Psoas muscle (tissue), 8 donors: ENCODE measurements around the gene PHACTR4. TPM values are rescaled to one million over a fixed set of nuclear protein-coding genes. Genes with fewer than 3 reads are reported as not detected.
A peak's percentile ranks its signal among the peaks of the same experiment; 100 is the strongest.
"Not testable (repeated sequence)": the region's sequence is repeated elsewhere in the genome, so short reads cannot be mapped to it uniquely, and the experiment has no call there.

Experiments
- ATAC-seq, 4 donors: fragments of 200-7000 bp; cut with Tn5 transposase; one replicate each; pipeline ENCODE4 v1.9.1; 2020; ENCODE audit warnings: moderate library complexity in 3 of 4, mild to moderate bottlenecking in 2 of 4
- DNase-seq, 2 donors: peaks; one replicate each; pipeline ENCODE4 v3.0.0-alpha.2; 2020
- H3K27ac ChIP-seq: fragments of 200-600 bp; one replicate; pipeline ENCODE4 v1.8.0; 2022
- H3K27me3 ChIP-seq, 3 donors: fragments of 200-600 bp in 1 of 3; one replicate each; pipeline versions ENCODE4 v1.6.1 to v1.8.0; 2013 to 2022; ENCODE audit warnings: low read length in 2 of 3, mild to moderate bottlenecking in 2 of 3, moderate library complexity in 1 of 3; ENCODE audit not compliant: insufficient read depth in 3 of 3
- H3K36me3 ChIP-seq, 2 donors: fragments of 200-600 bp in 1 of 2; one replicate each; pipeline versions ENCODE4 v1.6.1 to v1.8.0; 2013 to 2022; ENCODE audit warnings: low read depth in 1 of 2, mild to moderate bottlenecking in 1 of 2, moderate library complexity in 1 of 2; ENCODE audit not compliant: insufficient read depth in 1 of 2
- H3K4me1 ChIP-seq: fragments of 200-600 bp; one replicate; pipeline ENCODE4 v1.8.0; 2022
- H3K4me3 ChIP-seq: fragments of 200-600 bp; one replicate; pipeline ENCODE4 v1.8.0; 2022; ENCODE audit warnings: mild to moderate bottlenecking
- H3K9me3 ChIP-seq: fragments of 200-600 bp; one replicate; pipeline ENCODE4 v1.8.0; 2022
- WGBS, 3 donors: extraction: QIAGEN DNeasy Blood & Tissue Kit; methylation state at CpG; one replicate each; pipeline versions ENCODE4 v1.1.6 to v1.1.7; 2013; 5-methylcytosine and 5-hydroxymethylcytosine counted together
- intact Hi-C, 2 donors: fragments of 100-400 bp; cut with DNase I; formaldehyde crosslinking; loops; one replicate each; pipeline versions ENCODE4 v1.11.0 to v1.14.2; 2022
- polyA plus RNA-seq, 3 donors: library from polyadenylated mRNA; stranded (reverse); fragments of 200-250 nt; gene quantifications; one replicate each; pipeline ENCODE4 v1.2.3, GENCODE V29; 2013
- total RNA-seq, 4 donors: library from RNA; stranded (reverse); fragmentation: NEBNext Ultra II Directional in 2 of 4; extraction: Animal tissue kit (Norgen Biotek cat#: 25700) in 2 of 4; gene quantifications; one replicate each; pipeline versions ENCODE4 v1.2.1 to v1.2.4, GENCODE V29; 2021 to 2023
- TF ChIP-seq, protein P1 (sequence below): fragments of 200-600 bp; IDR thresholded peaks from one replicate; pipeline ENCODE4 v1.8.0; 2022; ENCODE audit warnings: antibody characterized with exemption
- donor health status: healthy with polysubstance abuse.
- donor health status: DM: no; HTN: no; CAD: no; lungs with moderate emphysema.
- donor health status: Bipolar disorder and iron deficiency.
- donor health status: healthy.
- donor health status: DM: yes; HTN: yes; CAD: no.
- donor health status: DM: no; HTN: no; CAD: no.
- donor health status: DM: no; HTN: no; CAD: no.
- donor health status: DM: yes; HTN: yes; CAD: no.

Gene PHACTR4
- total and polyA plus RNA-seq, 7 donors: 11.7 to 41.8 (median 25.1) TPM

GRCh38 chr1:28512058-28512611, 142.6 kb downstream of the PHACTR4 start:
- intact Hi-C loops: no loop called here
- TF ChIP-seq, protein P1, sequence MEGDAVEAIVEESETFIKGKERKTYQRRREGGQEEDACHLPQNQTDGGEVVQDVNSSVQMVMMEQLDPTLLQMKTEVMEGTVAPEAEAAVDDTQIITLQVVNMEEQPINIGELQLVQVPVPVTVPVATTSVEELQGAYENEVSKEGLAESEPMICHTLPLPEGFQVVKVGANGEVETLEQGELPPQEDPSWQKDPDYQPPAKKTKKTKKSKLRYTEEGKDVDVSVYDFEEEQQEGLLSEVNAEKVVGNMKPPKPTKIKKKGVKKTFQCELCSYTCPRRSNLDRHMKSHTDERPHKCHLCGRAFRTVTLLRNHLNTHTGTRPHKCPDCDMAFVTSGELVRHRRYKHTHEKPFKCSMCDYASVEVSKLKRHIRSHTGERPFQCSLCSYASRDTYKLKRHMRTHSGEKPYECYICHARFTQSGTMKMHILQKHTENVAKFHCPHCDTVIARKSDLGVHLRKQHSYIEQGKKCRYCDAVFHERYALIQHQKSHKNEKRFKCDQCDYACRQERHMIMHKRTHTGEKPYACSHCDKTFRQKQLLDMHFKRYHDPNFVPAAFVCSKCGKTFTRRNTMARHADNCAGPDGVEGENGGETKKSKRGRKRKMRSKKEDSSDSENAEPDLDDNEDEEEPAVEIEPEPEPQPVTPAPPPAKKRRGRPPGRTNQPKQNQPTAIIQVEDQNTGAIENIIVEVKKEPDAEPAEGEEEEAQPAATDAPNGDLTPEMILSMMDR: no peak
- H3K4me1 ChIP-seq: peaks cover 40% of the 10 kb centered on the region
- peaks cover 15 to 80% of the 10 kb centered on the region in 2 donors for H3K36me3 ChIP-seq
- H3K27ac ChIP-seq: no peak overlapping the region
- DNase-seq (no peak), ATAC-seq (no peak)
- 88 to 94% (median 90%) methylated on average over 7 of the region's 7 CpGs for WGBS, 3 donors
- H3K27me3 ChIP-seq: no peaks in the 10 kb centered on the region
- no peaks in the 10 kb centered on the region for H3K9me3 ChIP-seq
- H3K4me3 ChIP-seq: no peak overlapping the region

DNA sequence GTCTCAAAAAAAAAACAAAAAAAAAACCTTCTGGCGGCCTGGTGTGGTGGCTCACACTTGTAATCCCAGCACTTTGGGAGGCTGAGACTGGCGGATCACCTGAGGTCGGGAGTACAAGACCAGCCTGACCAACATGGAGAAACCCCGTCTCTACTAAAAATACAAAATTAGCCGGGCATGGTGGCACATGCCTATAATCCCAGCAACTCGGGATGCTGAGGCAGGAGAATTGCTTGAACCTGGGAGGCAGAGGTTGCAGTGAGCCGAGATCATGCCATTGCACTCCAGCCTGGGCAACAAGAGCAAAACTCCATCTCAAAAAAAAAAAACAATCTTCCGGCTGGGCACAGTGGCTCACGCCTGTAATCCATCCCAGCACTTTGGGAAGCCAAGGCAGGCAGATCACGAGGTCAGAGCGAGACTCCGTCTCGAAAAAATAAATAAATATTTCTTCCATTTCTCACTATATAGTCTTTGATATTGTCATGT, 144.9 kb downstream of the PHACTR4 start:
- intact Hi-C loops, ATAC-seq, H3K27ac ChIP-seq, H3K9me3 ChIP-seq, H3K27me3 ChIP-seq, H3K4me3 ChIP-seq, DNase-seq: not testable (repeated sequence)
- H3K36me3 ChIP-seq: peaks cover 10 to 56% of the 10 kb centered on the region in 2 donors
- WGBS, 3 donors: 88 to 94% (median 88%) methylated on average over 13 of the region's 13 CpGs
- H3K4me1 ChIP-seq: peaks cover 30% of the 10 kb centered on the region

DNA sequence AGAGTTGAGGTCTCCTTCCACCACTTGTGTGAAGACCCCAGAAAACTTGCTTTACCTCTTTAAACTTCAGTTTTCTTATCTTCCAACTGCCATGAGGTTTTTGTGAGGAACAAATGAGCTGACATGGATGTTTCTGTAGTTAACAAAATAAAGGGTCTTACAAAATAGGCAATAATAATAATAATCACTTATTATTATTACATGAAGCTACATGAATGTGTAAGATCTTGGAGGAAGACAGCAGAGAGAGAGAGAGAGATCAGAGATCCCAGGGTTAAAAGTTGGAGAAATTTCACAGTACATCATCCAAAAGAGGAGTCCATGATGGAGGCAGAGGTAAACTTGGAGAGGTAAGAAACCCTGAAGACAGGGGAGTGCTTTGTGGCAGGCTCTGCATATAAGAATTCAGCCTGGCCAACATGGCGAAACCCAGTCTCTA, 147.0 kb downstream of the PHACTR4 start:
- no peak overlapping the region for H3K4me3 ChIP-seq
- peak overlapping the region; percentile 91 for H3K27ac ChIP-seq
- peaks cover 14% of the 10 kb centered on the region for H3K4me1 ChIP-seq
- H3K36me3 ChIP-seq: peaks cover 0 to 36% of the 10 kb centered on the region in 2 donors
- no peaks in the 10 kb centered on the region for H3K9me3 ChIP-seq
- WGBS, 3 donors: 94 to 96% (median 95%) methylated on average over 1 of the region's 1 CpG
- TF ChIP-seq, protein P1: no peak
- DNase-seq (no peak), ATAC-seq (no peak)
- intact Hi-C loops: loop anchor here (5.0 kb wide), 3 partner anchors 86 to 361 kb away; partner anchors contain the start of gene TAF12 (in 1 of the 2)
- no peaks in the 10 kb centered on the region for H3K27me3 ChIP-seq

GRCh38 chr1:28517649-28517999, 148.1 kb downstream of the PHACTR4 start:
- Histone ChIP-seq H3K9me3 (no peaks in the 10 kb centered on the region), H3K27me3 (no peaks in the 10 kb centered on the region), H3K27ac (peak overlapping the region; percentile 91), H3K36me3 (peaks cover 0 to 25% of the 10 kb centered on the region in 2 donors), H3K4me1 (peaks cover 14% of the 10 kb centered on the region), H3K4me3 (peak overlapping the region; percentile 85)
- TF ChIP-seq, protein P1: no peak
- ATAC-seq: peak; percentile 9 to 30 (median 18)
- no peak for DNase-seq
- 7 to 14% (median 13%) methylated on average over 7 of the region's 7 CpGs for WGBS, 3 donors
- intact Hi-C loops: loop anchor here (1.0 to 5.0 kb wide), 4 partner anchors 85 to 360 kb away; partner anchors contain the start of gene TAF12 (in 1 of the 2)

GRCh38 chr1:28518000-28518744, 148.6 kb downstream of the PHACTR4 start:
- ATAC-seq: peak; percentile 84 to 90 (median 88)
- WGBS, 3 donors: 0 to 1% (median 1%) methylated on average over 34 to 92 of the region's 92 CpGs
- intact Hi-C loops: loop anchor here (1.0 to 5.0 kb wide), 6 partner anchors 35 to 359 kb away; partner anchors contain the start of genes TAF12 (in 1 of the 2) and TRNAU1AP (in 1 of the 2)

More at GRCh38 chr1:28518000-28518744, 148.6 kb downstream of the PHACTR4 start:
- TF ChIP-seq, protein P1: peak; percentile 99
- Histone ChIP-seq H3K4me3 (peak overlapping the region; percentile 85), H3K9me3 (no peaks in the 10 kb centered on the region), H3K36me3 (peaks cover 0 to 20% of the 10 kb centered on the region in 2 donors), H3K27ac (peak overlapping the region; percentile 91), H3K27me3 (no peaks in the 10 kb centered on the region), H3K4me1 (peaks cover 14% of the 10 kb centered on the region)
- DNase-seq: peak; percentile 92 to 94
